D721Med (cell line): ENCODE data around the gene CTXN3.

ENCODE experiments used
- DNase-seq: peaks from one replicate; pipeline ENCODE4 v3.0.0; 2011; ENCODE audit warnings: low spot score; ENCODE audit not compliant: insufficient read length
- FAIRE-seq: peaks from 2 replicates; lab custom pipeline; 2011; peaks lifted over from hg19 to GRCh38; lab: Jason Lieb, UNC
- TF ChIP-seq, protein P1 (sequence below): IDR thresholded peaks from 2 replicates; pipeline ENCODE4 v1.5.1; 2012; ENCODE audit warnings: mild to moderate bottlenecking, control low read depth; ENCODE audit not compliant: insufficient read depth; ENCODE audit errors: missing control alignments

Gene CTXN3

DNA sequence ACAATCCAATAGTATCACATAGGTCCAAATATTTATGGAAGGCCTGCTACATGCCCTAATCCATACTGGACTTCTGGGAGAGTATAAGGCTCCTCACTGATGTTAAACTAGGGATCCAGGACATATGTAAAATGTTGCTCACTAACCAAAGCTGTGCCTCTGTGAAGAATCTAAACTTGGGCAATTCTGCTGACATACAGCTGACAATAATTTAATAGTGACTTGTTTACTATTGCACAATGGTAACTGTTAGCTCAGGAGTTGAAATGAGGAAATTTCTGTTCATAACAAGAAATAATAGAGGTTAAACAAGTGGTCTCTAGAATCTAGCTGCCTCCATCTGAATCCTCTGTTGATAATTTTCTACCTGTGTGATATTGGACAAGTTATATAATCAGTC is 14.9 kb upstream of the CTXN3 start:
- no peak for DNase-seq
- TF ChIP-seq, protein P1, sequence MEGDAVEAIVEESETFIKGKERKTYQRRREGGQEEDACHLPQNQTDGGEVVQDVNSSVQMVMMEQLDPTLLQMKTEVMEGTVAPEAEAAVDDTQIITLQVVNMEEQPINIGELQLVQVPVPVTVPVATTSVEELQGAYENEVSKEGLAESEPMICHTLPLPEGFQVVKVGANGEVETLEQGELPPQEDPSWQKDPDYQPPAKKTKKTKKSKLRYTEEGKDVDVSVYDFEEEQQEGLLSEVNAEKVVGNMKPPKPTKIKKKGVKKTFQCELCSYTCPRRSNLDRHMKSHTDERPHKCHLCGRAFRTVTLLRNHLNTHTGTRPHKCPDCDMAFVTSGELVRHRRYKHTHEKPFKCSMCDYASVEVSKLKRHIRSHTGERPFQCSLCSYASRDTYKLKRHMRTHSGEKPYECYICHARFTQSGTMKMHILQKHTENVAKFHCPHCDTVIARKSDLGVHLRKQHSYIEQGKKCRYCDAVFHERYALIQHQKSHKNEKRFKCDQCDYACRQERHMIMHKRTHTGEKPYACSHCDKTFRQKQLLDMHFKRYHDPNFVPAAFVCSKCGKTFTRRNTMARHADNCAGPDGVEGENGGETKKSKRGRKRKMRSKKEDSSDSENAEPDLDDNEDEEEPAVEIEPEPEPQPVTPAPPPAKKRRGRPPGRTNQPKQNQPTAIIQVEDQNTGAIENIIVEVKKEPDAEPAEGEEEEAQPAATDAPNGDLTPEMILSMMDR = no peak
- no peak for FAIRE-seq

DNA sequence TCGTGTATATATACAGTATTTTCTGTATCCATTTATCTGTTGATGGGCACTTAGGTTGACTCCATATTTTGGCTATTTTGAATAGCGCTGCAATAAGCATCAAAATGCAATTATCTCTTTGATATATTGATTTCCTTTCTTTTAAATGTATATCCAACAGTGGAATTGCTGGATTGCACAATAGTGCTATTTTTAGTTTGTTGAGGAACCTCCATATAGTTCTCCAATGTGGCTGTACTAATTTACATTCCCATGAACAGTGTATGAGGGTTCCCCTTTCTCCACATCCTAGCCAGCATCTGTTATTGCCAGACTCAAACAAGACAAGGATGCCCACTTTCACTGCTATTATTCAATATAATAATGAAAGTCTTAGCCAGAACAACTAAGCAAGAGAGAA is 9.1 kb upstream of the CTXN3 start:
- TF ChIP-seq, protein P1 = no peak
- no peak for FAIRE-seq

DNA sequence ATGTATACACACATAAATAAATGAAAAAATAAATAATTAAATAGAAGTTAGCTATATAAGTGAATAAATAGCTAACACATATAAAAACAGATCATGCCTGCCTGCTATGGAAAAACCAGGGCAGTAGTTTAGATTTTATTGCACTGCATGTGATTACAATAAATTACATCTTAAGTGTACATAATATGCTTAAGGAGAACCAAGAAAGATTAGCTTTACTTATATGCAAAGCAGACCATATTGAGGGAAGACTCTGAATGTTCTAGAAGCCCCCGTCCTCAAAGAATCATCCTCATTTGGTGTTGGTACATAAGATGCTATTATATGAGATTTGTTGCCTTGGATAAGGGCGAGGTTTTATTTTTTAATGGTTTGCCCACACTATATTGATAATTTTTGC is 5.9 kb upstream of the CTXN3 start:
- no peak for DNase-seq
- FAIRE-seq = peak; percentile 56
- TF ChIP-seq, protein P1 = no peak

More for the DNA sequence above, 9.1 kb upstream of the CTXN3 start:
- DNase-seq = no peak

DNA sequence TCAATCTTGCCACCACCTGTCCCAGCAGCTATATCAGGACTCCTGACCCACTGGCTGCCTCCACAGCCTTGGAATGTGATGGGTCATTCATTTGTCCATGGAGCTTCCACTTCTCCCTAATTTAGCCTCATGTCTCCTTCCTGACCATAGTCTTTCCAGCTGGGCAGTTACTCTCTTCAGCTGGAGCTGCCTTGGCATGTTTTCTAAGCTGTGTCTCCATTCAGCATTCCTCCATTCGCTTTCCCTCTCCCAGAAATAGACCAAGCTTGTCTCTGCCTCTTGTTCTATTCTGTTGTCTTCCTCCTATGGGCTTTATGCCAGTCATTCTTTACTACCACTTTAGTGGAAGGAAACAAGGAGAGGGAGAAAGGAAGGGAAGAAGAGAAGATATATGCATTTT is 5.3 kb upstream of the CTXN3 start:
- FAIRE-seq (no peak), DNase-seq (no peak)
- TF ChIP-seq, protein P1 = no peak

DNA sequence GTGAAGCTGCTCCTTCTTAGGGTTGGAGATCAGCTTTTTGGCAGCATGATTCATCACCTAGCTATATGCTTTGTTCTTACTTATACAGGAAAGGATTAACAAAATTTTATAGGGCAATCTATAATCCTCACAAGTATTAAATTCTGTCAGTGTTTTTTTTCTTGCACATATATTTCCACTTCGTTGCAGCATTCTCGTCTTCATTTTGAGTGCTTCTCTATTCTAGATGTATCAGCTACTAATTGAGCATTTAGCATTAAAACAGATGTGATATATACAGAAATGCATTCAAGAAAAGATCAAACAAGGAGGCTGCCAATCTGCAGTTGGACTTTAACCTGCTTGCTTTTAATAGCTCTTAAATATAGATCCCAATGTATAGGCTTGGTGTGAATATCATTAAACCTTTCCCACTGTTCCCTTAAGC is 3.6 kb upstream of the CTXN3 start:
- FAIRE-seq (peak; percentile 63), DNase-seq (no peak)
- TF ChIP-seq, protein P1 = no peak

DNA sequence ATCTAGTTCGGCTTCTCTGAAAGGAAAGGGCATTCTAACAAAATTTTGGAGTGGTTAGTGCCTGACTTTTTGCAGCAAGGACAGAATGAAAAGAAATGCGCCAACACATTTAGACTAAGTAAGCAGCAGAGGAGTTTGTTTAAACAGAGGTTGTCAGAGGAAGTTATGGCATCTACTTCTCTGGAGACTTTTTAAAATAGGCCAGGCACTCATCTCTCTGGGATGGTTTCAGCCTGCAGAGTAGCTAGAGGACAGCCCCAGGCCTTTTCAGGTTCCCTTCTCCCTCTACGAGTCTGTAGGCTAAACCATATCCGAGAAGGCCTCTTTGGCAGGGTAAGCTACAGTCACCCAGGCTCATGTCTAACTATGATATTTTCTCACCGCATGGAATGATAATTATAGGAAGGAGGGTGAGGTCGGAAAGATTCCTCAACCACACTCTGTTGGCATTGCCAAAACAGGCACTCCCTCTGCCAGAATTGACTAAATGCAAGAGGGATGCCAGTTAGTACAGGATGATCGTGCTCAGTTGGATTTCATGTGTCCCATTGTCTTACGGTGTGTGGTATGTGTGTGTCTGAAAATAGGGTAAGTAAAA is 1.4 kb upstream of the CTXN3 start:
- no peak for DNase-seq
- TF ChIP-seq, protein P1 = no peak
- FAIRE-seq = no peak

DNA sequence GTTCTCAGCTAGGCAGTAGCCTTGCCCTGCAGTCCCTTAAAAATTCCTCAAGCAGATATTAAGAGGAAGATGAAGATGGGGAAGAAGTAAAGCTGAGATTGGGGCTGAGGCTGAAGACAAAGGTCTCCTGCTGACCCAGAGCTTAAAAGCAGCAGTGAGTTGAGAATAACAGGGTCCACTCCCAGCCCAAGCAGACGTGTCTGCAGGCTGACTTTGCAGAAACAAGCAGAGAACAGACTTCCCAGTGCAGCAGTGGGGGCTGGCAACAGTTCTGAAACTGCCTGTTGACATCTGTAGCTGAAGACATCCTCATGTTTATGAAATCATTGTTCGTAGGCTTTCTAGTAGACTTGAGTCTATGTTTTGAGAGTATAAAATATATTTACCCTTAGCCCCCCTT is 1.1 kb downstream of the CTXN3 start:
- FAIRE-seq (no peak), DNase-seq (no peak)
- TF ChIP-seq, protein P1 = no peak
